ENCODE measurements around the gene MYADM. TPM values are rescaled to one million over a fixed set of nuclear protein-coding genes. Genes with fewer than 3 reads are reported as not detected.

The MYADM gene
- total RNA-seq, 4 donors from 2014 or later = 20.4 to 49.2 (median 33.6) TPM

DNA sequence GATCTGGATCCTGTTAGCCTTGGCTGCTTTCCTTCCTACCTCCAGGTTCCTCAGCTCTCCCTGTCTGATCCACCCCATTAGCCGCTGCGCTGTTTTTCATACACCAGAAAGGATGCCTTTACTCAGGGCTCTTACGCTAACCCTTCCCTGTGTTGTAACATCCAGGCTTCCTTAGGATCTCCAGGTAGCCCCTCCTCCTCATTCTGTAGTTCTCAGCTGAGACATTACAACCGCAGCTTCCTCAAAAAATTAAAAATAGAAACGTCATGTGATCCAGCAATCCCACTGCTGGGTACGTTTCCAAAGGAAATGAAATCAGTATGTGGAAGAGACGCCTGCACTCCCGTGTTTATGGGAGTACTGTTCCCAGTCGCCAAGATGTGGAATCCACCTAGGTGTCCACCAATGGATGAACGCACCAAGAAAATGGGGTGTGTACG lies 18.4 kb upstream of the MYADM start:
- WGBS, 2 donors = 34 to 37% methylated on average over 11 of the region's 11 CpGs
- no peak overlapping the region for H3K4me3 ChIP-seq (ENCODE audit: low read depth, poor library complexity, severe bottlenecking)
- TF ChIP-seq, protein P1, sequence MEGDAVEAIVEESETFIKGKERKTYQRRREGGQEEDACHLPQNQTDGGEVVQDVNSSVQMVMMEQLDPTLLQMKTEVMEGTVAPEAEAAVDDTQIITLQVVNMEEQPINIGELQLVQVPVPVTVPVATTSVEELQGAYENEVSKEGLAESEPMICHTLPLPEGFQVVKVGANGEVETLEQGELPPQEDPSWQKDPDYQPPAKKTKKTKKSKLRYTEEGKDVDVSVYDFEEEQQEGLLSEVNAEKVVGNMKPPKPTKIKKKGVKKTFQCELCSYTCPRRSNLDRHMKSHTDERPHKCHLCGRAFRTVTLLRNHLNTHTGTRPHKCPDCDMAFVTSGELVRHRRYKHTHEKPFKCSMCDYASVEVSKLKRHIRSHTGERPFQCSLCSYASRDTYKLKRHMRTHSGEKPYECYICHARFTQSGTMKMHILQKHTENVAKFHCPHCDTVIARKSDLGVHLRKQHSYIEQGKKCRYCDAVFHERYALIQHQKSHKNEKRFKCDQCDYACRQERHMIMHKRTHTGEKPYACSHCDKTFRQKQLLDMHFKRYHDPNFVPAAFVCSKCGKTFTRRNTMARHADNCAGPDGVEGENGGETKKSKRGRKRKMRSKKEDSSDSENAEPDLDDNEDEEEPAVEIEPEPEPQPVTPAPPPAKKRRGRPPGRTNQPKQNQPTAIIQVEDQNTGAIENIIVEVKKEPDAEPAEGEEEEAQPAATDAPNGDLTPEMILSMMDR (IDR thresholded peaks at IDR 0.05) = no peak
- no peak for TF ChIP-seq POLR2A (IDR thresholded peaks at IDR 0.05)
- DNase-seq (ENCODE audit: low spot score in 2 of 2) = no peak
- intact Hi-C loops (cut with DNase I; ENCODE audit: low total_unique reads) = loop anchor here (10.0 kb wide), 1 partner anchor 166 kb away; no protein-coding TSS in a partner anchor

DNA sequence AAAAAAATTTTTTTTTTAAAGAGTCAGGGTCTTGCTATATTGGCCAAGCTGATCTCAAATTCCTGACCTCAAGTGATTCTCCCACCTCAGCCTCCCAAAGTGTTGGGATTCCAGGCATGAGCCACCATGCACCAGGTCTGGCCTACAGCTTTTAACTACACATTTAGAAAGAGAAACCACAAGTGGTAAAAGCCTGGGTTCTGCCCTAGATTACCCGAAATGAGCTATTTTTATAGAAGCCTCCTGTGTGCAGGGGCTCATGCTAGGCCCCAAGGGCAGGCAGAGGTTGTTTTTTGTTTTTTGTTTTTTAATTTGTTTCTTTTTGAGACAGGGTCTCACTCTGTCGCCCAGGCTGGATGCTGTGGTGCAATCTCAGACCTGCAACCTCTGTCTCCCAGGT lies 14.0 kb upstream of the MYADM start:
- no peak overlapping the region for H3K4me3 ChIP-seq (ENCODE audit: low read depth, poor library complexity, severe bottlenecking)
- 71 to 81% methylated on average over 2 of the region's 2 CpGs for WGBS, 2 donors
- intact Hi-C loops (cut with DNase I; ENCODE audit: low total_unique reads) = no loop called here

GRCh38 chr19:53864308-53864836 lies 3.3 kb upstream of the MYADM start:
- no peak overlapping the region for H3K4me3 ChIP-seq (ENCODE audit: low read depth, poor library complexity, severe bottlenecking)
- WGBS, 2 donors = 67 to 73% methylated on average over 6 of the region's 6 CpGs
- no peak for TF ChIP-seq POLR2A (IDR thresholded peaks at IDR 0.05)
- TF ChIP-seq, protein P1 (IDR thresholded peaks at IDR 0.05) = no peak
- no peak for DNase-seq (ENCODE audit: low spot score in 2 of 2)
- intact Hi-C loops (cut with DNase I; ENCODE audit: low total_unique reads) = no loop called here

More for the DNA sequence above, 14.0 kb upstream of the MYADM start:
- DNase-seq (ENCODE audit: low spot score in 2 of 2) = no peak
- TF ChIP-seq POLR2A (IDR thresholded peaks at IDR 0.05) = no peak
- TF ChIP-seq, protein P1 (IDR thresholded peaks at IDR 0.05) = no peak

GRCh38 chr19:53865523-53865917 lies 2.2 kb upstream of the MYADM start:
- no peak for DNase-seq (ENCODE audit: low spot score in 2 of 2)
- TF ChIP-seq POLR2A (IDR thresholded peaks at IDR 0.05) = no peak
- TF ChIP-seq, protein P1 (IDR thresholded peaks at IDR 0.05) = no peak
- WGBS, 2 donors = 41 to 48% methylated on average over 9 of the region's 9 CpGs
- peak overlapping the region; percentile 24 for H3K4me3 ChIP-seq (ENCODE audit: low read depth, poor library complexity, severe bottlenecking)
- intact Hi-C loops (cut with DNase I; ENCODE audit: low total_unique reads) = no loop called here

GRCh38 chr19:53865918-53866864 lies 1.5 kb upstream of the MYADM start:
- intact Hi-C loops (cut with DNase I; ENCODE audit: low total_unique reads) = no loop called here
- 2 to 3% methylated on average over 37 to 45 of the region's 50 CpGs for whole genome bisulfite sequencing, 2 donors
- H3K4me3 ChIP-seq (ENCODE audit: low read depth, poor library complexity, severe bottlenecking) = peak overlapping the region; percentile 24
- DNase-seq (ENCODE audit: low spot score in 2 of 2) = peak; percentile 66 to 96
- TF ChIP-seq, protein P1 (IDR thresholded peaks at IDR 0.05) = no peak
- no peak for TF ChIP-seq POLR2A (IDR thresholded peaks at IDR 0.05)

All from lower leg skin (tissue), 4 donors.